NCI-H345 treated with DMSO at 0.1 percent for 48 hours (cell line): ENCODE measurements around the gene SMARCAL1.

ENCODE experiments used
- DNase-seq: peaks from one replicate; lab custom pipeline; 2025; ENCODE audit not compliant: unreplicated experiment; lab: John Stamatoyannopoulos, UW

Gene SMARCAL1

DNA sequence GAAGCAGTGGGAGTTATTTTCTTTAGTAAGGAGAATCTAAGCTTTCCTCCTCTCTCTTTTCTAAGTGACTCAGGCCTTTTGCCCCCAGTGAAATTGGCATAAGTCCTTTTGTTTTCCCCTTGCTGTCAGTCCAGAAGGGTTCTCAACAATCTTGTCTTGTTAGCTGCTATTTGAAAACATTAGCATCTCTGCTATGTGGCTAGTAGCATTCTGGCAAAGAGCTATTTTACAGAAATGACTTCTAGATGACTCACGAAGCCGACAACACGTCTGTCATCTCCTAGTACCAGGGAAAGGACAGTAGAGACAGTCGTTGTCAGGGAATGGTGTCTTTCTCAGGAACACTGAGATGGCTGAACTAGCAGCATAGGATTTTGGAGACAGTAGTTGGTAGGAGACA is 14.7 kb downstream of the SMARCAL1 start:
- no peak for DNase-seq

DNA sequence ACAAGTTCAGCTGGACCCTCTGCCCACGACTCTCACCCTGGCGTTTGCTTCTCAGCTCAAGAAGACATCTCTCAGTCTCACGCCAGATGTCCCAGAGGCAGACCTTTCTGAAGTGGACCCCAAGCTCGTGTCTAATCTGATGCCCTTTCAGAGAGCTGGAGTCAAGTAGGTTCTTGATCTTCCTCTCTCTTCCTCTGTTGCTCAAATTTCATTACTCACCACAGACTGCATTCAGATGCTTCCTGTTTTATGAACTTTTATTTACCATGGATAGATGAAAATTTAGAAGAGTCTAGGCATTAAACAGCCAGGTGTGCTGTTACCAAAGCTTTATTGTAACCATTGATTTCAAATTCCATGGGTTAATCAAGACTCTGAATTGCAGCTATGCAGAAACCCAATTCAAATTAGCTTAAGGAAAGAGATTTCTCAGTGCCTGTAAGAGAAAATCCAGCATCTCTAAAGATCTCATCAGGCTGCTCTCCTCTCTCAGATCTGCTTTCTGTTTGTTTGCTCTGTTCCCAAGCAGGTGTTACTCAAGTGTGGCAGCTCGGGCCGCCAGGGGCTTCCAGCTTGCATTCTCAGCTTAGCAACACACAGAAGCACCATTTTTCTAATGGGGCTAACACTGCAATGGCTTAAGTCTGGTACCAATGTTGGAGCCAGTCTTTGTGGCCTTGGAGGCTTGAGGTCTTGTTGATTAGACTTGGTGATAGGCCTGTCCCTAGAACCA is 16.5 kb downstream of the SMARCAL1 start:
- peak; percentile 61 for DNase-seq

DNA sequence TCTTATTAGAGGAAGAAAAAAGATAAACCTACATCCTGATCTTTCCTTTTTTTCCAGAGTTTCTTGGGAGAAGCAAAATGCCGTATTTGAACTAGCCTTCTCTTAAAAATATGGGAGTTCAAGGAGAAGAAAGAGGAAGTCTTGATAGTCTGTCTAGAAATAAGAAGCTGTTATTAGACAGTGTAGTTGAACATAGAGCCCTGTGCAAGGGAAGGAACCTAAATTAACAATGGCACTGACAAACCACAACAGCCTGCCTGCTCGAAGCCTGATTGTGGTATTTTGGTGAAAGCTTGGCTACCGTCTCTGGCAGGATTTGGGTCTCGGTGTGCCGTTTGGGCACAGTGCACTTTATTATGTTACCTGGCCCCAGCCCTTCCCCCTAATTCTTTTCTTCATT is 17.1 kb downstream of the SMARCAL1 start:
- no peak for DNase-seq

DNA sequence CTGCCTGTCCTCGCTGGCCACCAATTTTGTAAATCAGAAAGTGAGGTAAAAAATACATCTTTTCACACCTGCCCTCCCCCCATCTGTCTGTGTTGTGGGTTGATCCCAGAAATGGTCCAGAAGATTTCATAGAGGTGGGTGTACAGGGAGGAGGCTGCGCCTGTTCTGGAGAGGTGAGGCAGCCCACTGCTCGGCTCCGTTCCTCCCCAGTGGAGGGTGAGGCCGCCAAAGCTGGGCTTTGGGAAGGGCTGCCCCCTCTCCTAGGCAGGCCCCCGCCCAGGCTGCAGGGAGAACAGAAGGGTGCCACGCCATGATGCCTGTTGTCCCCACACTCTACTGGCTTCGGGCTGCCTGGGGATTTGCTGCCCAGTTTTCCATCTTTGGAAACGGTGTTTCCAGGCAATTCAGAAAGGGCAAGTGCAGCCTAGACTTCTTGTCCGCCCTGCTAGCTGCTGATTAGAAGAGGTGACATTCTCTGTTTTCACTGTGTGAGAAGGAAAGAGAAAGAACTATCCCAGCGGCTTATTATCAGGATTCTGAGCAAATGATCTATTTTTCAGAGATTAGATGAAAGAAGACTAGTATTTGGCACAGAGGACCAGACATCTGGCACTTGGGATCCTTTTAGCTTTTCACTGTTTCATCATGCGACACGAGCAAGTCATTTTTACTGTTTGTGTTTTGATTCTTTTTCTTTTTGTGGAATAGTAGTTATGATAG is 18.7 kb downstream of the SMARCAL1 start:
- DNase-seq: no peak

DNA sequence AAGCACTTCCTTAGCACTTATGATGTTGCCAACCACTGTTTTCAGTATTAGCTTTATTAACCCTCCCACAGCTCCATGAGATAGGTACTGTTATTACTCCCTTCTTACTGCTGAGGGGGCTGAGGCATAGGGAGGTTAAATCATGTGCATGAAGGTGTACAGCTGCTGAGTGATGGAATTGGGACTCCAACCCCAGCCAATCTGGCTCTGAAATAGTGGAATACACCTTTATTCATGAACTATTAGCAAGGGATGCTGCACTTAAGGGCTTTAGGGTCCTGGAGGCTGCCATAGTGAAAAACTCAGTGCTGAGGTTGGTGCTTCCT is 19.2 kb downstream of the SMARCAL1 start:
- DNase-seq: no peak

DNA sequence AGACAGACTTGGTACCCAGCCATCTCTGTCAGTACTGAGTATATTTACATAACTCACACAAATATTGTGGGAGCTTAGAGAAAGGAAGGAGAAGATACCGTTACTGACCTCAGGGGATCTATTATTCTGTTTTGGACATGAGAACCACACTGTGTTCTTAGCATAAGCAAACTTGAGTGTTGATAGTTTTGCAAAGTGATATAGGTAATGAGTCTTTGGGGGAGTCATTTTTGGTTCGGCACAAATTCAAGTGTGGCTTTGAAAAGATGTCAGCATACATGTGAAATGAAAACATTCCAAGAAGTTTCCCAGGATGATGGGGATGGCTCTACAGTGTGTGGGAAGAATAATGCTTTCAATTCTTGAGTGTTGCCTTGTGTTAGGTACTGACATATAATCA is 24.1 kb downstream of the SMARCAL1 start:
- DNase-seq: no peak

DNA sequence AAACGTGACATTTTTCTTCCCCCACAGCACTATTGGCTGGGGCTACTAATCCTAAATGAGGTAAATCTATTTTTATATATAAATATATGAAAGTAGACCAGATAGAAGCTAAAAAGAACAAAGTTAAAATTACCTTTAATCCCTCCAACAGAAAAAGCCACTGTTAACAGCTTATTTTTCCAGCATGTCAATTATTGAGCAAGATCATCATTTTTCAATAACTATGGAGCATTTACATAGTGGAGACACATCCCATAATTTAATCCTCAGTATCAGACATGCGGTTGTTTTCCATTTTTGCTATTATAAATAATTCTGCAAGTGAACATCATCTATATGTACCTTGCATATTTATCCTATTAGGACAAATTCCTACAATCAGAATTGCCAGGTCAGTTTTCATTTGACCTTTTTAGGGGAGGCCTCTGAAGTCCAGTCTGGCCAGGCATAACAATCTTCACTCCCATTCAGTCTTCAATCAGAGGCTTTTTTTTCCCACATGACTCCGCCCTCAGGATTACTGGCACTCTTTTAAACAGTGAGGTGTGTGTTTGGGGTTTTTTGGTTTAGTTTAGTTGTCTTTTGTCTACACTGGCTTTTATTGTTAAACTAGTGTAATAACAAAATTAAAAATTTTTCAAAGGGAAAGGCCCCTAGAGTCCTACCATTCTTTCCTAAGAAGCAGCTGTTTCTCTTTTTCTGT is 29.2 kb downstream of the SMARCAL1 start:
- DNase-seq: no peak

DNA sequence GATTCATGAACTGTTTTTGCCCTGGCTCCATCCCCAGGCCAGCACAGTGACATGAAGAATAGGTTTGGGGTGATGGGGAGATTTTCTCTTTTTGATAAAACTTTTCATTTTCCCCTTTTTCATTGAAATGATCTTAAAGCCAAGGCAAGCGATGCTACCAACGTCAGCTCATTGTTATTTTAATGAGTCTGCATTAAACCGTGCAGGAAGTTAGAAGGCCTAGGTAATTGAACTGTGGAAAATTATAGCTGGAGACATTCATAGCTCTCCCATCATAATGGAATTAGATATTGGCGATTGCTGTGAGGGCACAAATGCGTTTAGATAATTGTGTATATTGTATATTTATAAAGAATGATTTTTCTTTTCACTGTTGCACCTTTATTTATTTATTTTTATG is 33.2 kb downstream of the SMARCAL1 start:
- DNase-seq: no peak

DNA sequence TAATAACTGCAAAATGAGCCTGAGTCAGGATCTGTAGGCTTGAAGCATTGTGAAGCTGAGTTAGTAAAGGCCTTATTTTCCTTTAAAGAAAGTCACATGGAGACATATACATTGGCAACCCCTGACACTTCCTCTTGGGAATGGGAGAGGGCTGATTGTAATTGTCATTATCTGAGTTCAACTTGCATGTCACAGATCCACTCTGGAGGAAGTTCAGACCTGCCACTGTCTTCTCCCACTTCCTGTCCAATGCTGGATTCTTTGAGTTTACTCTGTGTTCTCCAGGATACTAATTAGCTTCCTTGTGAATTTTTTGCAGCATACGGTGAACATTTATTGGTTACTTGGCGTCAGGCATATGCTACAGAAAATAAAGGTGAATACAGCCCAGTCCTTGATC is 34.1 kb downstream of the SMARCAL1 start:
- no peak for DNase-seq

DNA sequence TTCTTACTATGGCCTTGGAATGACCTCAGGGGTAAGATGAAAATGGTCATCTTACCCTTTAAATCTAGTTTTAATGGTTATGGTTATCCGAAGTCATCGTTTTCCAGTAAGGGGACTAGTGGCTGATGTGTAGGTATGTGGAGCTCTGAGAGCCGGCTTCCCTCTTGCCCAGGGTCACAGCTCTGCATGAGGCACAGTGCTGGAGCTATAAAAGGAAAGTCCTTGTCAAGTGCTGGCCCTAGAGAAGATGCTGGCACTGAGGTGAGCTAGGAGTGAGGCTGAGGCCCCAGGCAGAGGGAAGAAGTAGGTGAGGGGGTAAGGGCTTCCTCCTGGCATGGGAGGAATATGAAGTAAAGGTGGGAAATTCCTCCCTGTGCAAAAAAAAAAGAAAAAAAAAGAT is 35.0 kb downstream of the SMARCAL1 start:
- no peak for DNase-seq

DNA sequence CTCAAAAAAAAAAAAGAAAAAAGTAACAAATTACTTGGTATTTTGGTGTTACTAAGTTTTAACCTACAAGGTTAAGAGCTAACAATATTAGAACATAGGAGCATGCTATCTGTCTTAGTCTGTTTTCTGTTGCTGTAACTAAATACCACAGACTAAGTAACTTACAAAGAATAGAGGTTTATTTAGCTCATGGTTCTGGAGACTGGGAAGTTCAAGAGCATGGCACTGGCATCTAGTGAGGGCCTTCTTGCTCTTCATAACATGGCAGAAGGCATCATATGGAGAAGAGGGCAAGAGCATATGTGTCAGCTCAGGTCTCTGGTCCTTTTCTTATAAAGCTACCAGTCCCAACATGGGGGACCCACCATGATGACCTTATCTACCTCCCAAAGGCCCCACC is 36.5 kb downstream of the SMARCAL1 start:
- no peak for DNase-seq

DNA sequence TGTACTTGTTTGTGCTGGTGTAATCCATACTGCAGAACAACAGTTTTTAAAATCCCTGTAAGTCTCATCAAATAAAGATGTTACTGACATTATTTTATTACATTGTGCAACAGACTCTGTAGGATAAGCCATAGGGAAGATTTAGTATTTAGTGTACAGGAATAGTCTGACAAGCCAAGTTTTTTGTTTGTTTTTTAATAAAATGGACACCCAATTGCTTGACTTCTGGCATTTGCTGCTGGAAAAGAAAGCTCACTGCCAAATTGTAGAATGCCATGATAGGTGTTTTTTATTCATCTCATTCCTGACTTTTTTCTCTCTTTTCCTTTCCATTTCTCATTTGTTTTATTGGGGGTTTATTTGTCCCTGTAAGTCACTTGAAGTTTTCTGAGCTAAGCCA is 38.1 kb downstream of the SMARCAL1 start:
- DNase-seq: no peak

DNA sequence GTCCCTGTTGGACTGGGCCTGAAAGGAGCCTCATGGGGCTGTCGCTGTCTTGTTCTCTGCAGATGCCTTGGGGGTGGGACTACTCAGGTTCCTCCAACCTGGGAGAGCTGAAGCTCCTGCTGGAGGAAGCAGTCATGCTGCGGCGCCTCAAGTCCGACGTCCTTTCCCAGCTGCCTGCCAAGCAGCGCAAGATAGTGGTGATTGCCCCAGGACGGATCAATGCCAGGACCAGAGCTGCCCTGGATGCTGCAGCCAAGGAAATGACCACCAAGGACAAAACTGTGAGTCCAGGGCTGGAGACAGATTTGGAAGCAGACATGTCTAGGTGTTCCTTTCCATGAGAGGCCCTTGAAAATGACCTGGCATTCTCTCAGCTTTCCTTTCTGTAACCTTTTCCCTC is 38.5 kb downstream of the SMARCAL1 start:
- DNase-seq: no peak

DNA sequence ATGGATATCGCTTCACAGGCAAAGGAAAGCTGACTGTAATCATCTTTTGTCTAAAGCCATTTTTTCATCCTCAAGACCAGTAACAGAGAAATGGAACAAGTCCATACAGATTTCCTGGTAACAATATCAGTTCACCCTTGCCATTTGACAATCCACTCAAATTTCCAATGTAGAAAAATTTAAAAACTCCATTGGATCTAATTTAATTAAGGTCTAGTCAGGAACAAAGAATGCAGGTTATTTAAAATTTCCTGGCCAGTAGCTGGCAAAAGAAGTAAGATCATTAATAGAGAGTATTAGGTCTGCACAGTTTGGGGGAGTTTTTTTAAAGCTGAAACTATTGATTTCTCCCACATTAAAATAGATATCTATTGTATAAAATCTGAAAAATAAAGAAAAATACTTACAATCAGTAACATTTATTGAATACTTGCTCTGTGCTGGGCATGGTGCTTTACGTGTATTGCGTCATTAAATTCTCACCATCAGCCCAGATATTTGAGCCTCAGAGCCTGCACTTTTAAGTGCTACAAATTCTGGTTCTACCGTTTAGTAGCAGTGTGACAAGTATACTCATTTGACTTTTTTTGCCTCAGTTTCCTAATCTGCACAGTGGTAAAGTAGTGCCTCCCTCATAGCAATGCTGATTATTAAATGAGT is 41.8 kb downstream of the SMARCAL1 start:
- no peak for DNase-seq

DNA sequence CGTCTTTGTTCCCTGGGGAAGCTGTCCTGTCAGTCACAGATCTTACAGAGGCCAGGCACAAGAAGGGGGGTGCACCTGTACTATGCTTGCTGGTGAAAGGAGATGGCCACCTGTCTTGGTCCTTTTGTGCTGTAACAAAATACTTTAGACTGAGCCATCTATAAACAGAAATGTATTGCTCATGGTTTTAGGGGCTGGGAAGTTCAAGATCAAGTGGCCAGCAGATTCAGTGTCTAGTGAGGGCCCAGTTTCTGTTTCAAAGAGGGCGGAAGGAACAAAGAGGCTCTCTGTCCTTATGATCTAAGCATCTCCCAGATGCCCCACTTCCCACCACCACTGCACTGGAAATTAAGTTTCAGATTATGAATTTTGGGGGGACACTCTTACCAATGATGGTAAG is 50.9 kb downstream of the SMARCAL1 start:
- no peak for DNase-seq

DNA sequence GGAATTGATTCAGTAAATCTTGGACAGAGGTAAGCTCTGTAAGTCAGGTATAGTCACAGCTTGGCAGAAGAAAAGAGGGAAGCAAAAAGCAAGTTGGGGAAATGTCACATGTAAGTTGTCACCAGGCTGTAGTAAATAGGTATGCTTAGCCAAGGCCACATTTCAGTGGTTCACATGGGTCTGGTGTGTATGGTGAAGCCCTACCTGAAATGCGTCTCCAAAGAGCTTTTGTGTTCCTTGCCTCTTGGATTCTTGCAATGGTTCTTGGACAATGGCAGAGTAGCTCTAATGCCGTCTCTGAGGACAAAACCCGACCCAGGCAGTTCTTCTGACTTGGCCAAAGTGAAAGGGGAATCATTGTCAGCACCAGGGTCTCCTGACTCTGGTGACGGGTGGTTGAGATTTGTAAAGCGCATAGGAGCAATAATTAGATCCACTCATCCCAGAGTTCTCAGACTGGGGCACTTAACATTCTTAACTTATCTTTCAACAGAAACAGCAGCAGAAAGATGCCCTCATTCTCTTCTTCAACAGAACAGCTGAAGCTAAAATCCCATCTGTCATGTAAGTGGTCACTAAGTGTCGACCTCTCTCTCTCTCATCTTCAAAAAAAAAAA is 51.9 kb downstream of the SMARCAL1 start:
- DNase-seq: no peak

DNA sequence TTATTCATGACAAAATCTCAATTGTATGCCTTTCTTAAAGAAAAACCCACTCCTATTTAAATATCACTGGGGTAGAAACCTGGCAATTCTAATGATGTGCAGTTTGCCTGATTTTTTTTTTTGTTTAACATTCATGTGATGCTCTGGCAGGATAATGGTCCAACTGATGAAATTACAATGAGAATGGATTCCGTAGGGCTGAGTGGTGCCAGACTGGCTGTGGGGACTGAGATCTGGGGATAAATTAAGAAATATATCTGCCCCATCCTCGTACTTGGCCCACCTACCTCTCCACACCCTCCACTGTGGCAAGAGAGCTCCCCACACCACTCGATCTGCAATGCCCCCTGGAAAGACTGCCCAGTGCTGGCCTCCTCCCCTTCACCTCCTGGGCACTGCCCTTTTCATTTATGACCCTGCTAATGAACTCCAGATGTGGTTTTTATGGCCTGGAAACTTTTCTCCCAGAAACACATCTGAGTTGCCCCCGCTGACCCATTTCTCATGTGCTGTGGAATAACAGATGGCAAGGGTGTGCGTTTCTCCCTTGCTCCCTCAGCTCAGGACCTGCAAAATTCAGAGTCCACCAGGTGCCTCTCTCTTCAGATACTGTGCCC is 53.4 kb downstream of the SMARCAL1 start:
- no peak for DNase-seq

DNA sequence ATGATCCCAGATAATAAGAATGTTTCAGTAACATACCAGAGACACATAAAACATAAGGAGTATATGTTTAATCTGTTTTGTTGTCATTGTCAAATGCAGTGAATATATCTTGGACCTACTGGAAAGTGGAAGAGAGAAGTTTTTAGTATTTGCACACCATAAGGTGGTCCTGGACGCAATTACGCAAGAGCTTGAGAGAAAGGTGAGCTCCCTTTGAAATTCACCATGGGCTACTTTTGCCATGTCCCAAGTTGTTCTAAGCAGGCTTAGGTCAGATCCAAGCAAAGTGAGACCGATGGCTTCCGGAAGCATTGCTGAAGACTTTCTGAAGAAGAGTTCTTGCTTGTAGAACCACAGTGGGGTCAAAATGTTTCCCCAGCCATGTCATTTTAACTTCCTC is 55.6 kb downstream of the SMARCAL1 start:
- DNase-seq: no peak

DNA sequence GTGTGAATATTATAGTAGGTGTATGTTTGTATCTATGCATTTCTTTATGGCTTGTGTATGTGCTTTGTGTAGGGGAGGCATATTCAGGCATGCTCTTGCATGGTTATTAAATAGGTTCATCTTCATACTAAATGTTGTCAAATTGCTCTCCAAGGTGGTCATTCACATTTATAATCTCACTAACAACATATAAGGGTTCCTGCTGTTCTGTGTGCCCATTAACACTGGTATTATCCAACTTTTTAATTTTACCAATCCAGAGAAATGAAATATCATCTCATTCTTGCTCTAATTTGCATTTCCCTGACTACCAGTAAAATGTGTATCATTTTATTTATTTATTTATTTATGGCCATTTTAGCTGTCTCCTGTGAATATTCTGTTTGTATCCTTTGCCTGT is 57.4 kb downstream of the SMARCAL1 start:
- no peak for DNase-seq

DNA sequence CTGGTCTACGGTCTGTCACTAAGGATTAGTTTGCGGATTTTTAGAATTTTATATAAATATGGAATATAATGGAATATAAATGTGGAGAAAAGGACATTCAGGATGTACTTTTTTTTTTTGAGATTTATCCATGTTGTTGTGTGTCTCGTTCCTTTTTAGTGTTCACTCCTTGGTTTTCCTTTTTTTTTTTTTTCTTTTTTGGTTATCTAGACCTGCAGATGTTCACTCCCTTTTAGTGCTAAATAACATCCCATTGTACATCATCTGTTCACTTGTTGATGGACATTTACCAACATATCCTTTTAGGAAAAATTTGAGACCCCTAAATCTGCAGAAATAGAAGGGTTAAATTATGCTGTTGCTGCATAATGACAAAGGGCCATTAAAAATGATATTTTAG is 60.9 kb downstream of the SMARCAL1 start:
- no peak for DNase-seq
